ENCODE data around the gene DOCK2.

DOCK2 gene

DNA sequence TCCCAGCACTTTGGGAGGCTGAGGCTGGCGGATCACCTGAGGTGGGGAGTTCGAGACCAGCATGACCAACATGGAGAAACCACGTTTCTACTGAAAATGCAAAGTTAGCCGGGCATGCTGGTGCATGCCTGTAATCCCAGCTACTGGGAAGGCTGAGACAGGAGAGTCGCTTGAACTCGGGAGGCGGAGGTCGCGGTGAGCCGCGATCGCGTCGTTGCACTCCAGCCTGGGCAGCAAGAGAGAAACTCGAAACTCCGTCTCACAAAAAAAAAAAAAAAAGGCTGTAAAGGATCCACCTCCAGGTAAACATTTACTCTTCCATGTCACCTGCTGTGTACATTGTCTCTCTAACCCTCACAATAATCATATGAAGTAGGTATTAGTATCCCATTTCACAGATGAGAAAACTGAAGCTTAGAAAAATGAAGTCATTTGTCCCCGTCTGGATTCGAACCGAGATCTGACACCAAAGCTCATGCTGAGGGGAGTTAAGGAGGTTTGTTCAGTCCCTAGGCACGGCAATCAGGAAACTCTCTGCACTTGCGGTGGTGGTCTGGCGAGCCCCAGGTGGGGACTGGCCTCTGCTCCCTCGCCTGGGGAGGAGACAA lies 494 bp upstream of the DOCK2 start:
- H3K27ac ChIP-seq: peak overlapping the region in 1 of 2 donors; percentile 76
- no peak for DNase-seq (ENCODE audit: low spot score)
- peak overlapping the region; percentile 71 for H3K4me3 ChIP-seq
- TF ChIP-seq, protein P1, sequence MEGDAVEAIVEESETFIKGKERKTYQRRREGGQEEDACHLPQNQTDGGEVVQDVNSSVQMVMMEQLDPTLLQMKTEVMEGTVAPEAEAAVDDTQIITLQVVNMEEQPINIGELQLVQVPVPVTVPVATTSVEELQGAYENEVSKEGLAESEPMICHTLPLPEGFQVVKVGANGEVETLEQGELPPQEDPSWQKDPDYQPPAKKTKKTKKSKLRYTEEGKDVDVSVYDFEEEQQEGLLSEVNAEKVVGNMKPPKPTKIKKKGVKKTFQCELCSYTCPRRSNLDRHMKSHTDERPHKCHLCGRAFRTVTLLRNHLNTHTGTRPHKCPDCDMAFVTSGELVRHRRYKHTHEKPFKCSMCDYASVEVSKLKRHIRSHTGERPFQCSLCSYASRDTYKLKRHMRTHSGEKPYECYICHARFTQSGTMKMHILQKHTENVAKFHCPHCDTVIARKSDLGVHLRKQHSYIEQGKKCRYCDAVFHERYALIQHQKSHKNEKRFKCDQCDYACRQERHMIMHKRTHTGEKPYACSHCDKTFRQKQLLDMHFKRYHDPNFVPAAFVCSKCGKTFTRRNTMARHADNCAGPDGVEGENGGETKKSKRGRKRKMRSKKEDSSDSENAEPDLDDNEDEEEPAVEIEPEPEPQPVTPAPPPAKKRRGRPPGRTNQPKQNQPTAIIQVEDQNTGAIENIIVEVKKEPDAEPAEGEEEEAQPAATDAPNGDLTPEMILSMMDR (IDR thresholded peaks at IDR 0.05): no peak

DNA sequence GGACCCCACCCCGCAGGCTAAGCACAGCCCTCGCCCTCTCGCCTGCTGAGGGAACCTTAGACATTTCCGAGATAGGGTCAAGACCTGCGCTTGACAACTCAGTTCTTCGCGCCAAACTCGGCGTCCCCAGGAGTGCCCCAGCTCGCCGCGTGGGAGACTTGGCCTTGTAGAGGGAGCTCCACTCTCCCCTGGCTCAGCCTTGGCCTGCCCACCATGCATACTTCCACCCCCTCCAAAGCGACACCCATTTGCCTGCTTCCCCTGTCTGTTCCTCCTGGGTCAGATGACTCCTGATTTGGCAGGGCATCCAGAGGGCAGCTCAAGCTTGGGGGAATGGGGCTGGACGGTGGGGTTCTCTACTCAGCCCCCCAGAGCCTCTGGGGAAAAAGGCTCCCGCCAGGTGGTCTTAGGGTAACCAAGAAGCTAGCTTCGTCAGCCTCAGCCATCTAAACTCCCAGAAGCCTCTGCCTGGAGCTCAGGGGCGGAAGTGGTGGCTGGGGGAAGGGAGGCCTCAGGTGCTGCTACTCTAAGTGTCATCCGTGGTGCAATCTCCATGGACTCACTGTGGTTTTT lies 560 bp downstream of the DOCK2 start:
- TF ChIP-seq, protein P1 (IDR thresholded peaks at IDR 0.05): no peak
- no peak for DNase-seq (ENCODE audit: low spot score)
- Histone ChIP-seq H3K4me3 (peak overlapping the region; percentile 71), H3K27ac (peak overlapping the region in 1 of 2 donors; percentile 76)

DNA sequence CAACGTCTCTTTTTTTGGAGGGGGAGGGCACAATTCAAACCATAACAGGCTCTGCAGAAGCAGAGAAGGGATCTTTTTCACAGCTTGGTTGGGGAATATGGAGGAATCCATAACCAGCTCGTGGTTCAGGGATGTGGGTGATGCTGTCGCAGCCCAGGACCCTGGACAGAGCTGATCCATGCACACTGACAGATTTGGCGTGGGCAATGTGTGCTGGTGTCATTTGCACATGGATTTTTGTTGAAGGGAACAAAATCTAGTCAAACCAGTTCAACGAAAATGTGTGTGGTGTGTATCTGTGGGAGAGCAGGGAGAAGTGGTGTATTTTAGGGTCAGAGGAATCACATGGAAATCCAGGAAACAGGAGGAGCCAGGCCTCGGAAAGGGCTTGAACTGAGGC lies 4.2 kb downstream of the DOCK2 start:
- TF ChIP-seq, protein P1 (IDR thresholded peaks at IDR 0.05): no peak
- Histone ChIP-seq H3K4me3 (no peak overlapping the region), H3K27ac (no peak overlapping the region)
- DNase-seq (ENCODE audit: low spot score): no peak

DNA sequence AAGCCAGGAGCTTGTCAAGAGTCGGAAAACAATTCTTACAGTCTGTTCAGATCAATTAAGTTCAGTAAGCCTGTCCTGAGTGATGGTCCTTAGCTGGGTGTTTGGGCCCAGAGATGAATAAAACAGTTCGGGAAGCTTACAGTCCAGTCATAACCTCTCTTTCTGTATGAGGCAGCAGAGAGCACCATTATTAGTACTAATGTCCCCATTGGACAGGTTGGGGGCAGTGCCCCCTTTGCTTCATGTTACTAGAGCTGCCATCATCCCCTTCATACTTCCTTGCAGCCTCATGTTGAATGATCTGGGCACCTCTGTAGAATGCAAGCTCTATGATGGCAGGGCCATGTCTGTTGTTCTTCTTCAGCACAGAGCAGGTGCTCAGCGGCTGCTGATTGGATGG lies 9.8 kb downstream of the DOCK2 start:
- DNase-seq (ENCODE audit: low spot score): no peak
- TF ChIP-seq, protein P1 (IDR thresholded peaks at IDR 0.05): no peak
- H3K27ac ChIP-seq: no peak overlapping the region
- H3K4me3 ChIP-seq: no peak overlapping the region

DNA sequence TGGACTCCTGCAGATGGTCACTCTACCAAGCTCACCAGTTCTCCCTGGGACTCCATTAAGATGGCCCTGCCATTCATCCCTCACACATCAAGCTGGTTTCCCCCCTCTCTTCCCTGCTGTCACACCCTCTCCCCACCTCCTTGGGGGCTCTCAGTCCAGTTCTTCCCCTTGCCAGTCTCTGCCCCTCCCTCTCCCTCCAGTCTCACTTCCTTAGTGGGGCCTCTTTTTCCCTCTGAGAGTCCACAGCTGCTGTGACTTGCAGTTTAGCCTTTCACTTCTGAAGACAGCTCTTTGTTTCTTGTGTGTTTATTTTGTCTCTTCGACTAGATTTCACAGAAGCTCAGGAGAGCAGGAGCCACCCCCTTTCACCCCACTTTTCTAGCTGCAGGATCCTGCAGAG lies 10.5 kb downstream of the DOCK2 start:
- TF ChIP-seq, protein P1 (IDR thresholded peaks at IDR 0.05): no peak
- DNase-seq (ENCODE audit: low spot score): no peak
- Histone ChIP-seq H3K4me3 (no peak overlapping the region), H3K27ac (no peak overlapping the region)

DNA sequence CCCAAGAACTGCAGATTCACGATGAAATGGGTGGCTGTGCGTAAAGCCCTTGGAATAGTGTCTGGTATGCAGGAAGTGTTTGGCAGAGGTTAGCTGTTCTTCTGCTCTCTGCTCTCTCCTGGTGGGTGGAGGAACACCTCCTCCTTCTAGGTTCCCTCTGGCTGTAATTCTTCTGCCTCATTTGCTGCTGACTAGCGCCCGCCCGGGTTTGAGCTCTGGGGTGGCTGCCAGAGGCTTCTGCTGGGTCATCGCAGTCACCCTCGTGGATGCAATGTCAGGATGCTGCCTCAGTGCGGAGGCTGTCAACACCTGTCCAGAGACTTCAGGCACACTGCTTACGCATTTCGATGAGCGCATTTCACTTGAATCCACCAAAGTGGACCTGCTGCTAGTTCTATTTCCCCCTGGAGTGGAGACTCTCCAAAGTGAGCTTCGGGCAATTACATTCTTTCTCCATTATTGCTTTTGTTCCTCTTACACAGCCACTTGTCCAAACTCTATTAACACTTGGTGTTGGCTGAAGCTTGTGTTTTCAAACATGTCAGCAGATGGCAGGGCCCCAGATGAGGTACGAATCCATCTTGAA lies 11.7 kb downstream of the DOCK2 start:
- no peak overlapping the region for H3K27ac ChIP-seq

More for the DNA sequence above, 11.7 kb downstream of the DOCK2 start:
- DNase-seq (ENCODE audit: low spot score): no peak
- H3K4me3 ChIP-seq: no peak overlapping the region
- TF ChIP-seq, protein P1 (IDR thresholded peaks at IDR 0.05): no peak
